Rectal smooth muscle tissue (tissue), 1 donor: ENCODE measurements around the gene ZNF554.
"Not testable (repeated sequence)": the region's sequence is repeated elsewhere in the genome, so short reads cannot be mapped to it uniquely, and the experiment has no call there.

Source experiments
- H3K27ac ChIP-seq: one replicate; pipeline ENCODE4 v1.7.0; 2013; ENCODE audit warnings: low read depth, low read length, inconsistent platforms
- H3K27me3 ChIP-seq: one replicate; pipeline ENCODE4 v1.7.0; 2013; ENCODE audit warnings: low read length; ENCODE audit not compliant: control insufficient read depth, insufficient read depth
- H3K36me3 ChIP-seq: one replicate; pipeline ENCODE4 v1.7.0; 2013; ENCODE audit warnings: low read length; ENCODE audit not compliant: control insufficient read depth, insufficient read depth
- H3K4me1 ChIP-seq: one replicate; pipeline ENCODE4 v1.7.0; 2013; ENCODE audit warnings: low read length; ENCODE audit not compliant: control insufficient read depth, insufficient read depth
- H3K4me3 ChIP-seq: one replicate; pipeline ENCODE4 v1.7.0; 2013; ENCODE audit warnings: low read length
- H3K9ac ChIP-seq: one replicate; pipeline ENCODE4 v1.7.0; 2013; ENCODE audit warnings: low read length

Gene ZNF554

GRCh38 chr19:2854849-2855248, 35.2 kb downstream of the ZNF554 start:
- no peak overlapping the region for H3K4me3 ChIP-seq
- no peaks in the 10 kb centered on the region for H3K4me1 ChIP-seq
- H3K36me3 ChIP-seq = peaks cover 31% of the 10 kb centered on the region
- H3K9ac ChIP-seq = no peak overlapping the region
- no peak overlapping the region for H3K27ac ChIP-seq
- H3K27me3 ChIP-seq = no peaks in the 10 kb centered on the region

GRCh38 chr19:2856457-2857050, 36.9 kb downstream of the ZNF554 start:
- no peak overlapping the region for H3K27ac ChIP-seq
- H3K4me1 ChIP-seq = no peaks in the 10 kb centered on the region
- no peak overlapping the region for H3K4me3 ChIP-seq
- peaks cover 22% of the 10 kb centered on the region for H3K36me3 ChIP-seq
- no peak overlapping the region for H3K9ac ChIP-seq
- H3K27me3 ChIP-seq = no peaks in the 10 kb centered on the region

- Histone ChIP-seq H3K27me3 (no peaks in the 10 kb centered on the region), H3K4me3 (no peak overlapping the region), H3K9ac (no peak overlapping the region), H3K27ac (no peak overlapping the region), H3K4me1 (no peaks in the 10 kb centered on the region), H3K36me3 (no peaks in the 10 kb centered on the region)
Observed at GRCh38 chr19:2858864-2859263, 39.2 kb downstream of the ZNF554 start.

- Histone ChIP-seq H3K27ac (no peak overlapping the region), H3K4me1 (no peaks in the 10 kb centered on the region), H3K4me3 (no peak overlapping the region), H3K27me3 (no peaks in the 10 kb centered on the region), H3K36me3 (no peaks in the 10 kb centered on the region), H3K9ac (no peak overlapping the region)
Observed at GRCh38 chr19:2863816-2864215, 44.1 kb downstream of the ZNF554 start.

- Histone ChIP-seq H3K36me3 (no peaks in the 10 kb centered on the region), H3K4me3 (no peak overlapping the region), H3K27ac (no peak overlapping the region), H3K27me3 (no peaks in the 10 kb centered on the region), H3K4me1 (no peaks in the 10 kb centered on the region), H3K9ac (no peak overlapping the region)
Observed at GRCh38 chr19:2865334-2866100, 45.8 kb downstream of the ZNF554 start.

- Histone ChIP-seq H3K36me3 (no peaks in the 10 kb centered on the region), H3K4me3 (no peak overlapping the region), H3K27me3 (no peaks in the 10 kb centered on the region), H3K27ac (no peak overlapping the region), H3K4me1 (no peaks in the 10 kb centered on the region), H3K9ac (no peak overlapping the region)
Observed at GRCh38 chr19:2866495-2867024, 46.9 kb downstream of the ZNF554 start.

GRCh38 chr19:2867025-2867991, 47.6 kb downstream of the ZNF554 start, which contains the start of gene ZNF556:
Gene ZNF556, plus strand, starts transcription at chr19:2867335. Its CDS starts 87 bp downstream, at chr19:2867422.
- no peaks in the 10 kb centered on the region for H3K27me3 ChIP-seq
- no peak within 1 kb of the TSS for H3K9ac ChIP-seq
- no peak within 1 kb of the TSS for H3K27ac ChIP-seq
- H3K4me3 ChIP-seq = no peak within 1 kb of the TSS
- H3K36me3 ChIP-seq = no peaks in the 10 kb centered on the region
- H3K4me1 ChIP-seq = no peaks in the 10 kb centered on the region

GRCh38 chr19:2869618-2870017, 50.0 kb downstream of the ZNF554 start:
- no peak overlapping the region for H3K9ac ChIP-seq
- H3K27me3 ChIP-seq = no peaks in the 10 kb centered on the region
- H3K4me1 ChIP-seq = no peaks in the 10 kb centered on the region
- no peak overlapping the region for H3K4me3 ChIP-seq
- no peaks in the 10 kb centered on the region for H3K36me3 ChIP-seq
- no peak overlapping the region for H3K27ac ChIP-seq

GRCh38 chr19:2872175-2872574, 52.5 kb downstream of the ZNF554 start:
- not testable (repeated sequence) for H3K27me3 ChIP-seq, H3K36me3 ChIP-seq, H3K9ac ChIP-seq, H3K27ac ChIP-seq, H3K4me1 ChIP-seq, H3K4me3 ChIP-seq

GRCh38 chr19:2877398-2878331, 58.0 kb downstream of the ZNF554 start:
- Histone ChIP-seq H3K27ac (no peak overlapping the region), H3K4me3 (no peak overlapping the region)

GRCh38 chr19:2883686-2884439, 64.2 kb downstream of the ZNF554 start:
- H3K27me3 ChIP-seq = no peaks in the 10 kb centered on the region
- H3K9ac ChIP-seq = no peak overlapping the region
- H3K4me3 ChIP-seq = no peak overlapping the region
- H3K4me1 ChIP-seq = no peaks in the 10 kb centered on the region
- H3K27ac ChIP-seq = no peak overlapping the region
- H3K36me3 ChIP-seq = no peaks in the 10 kb centered on the region

More at GRCh38 chr19:2877398-2878331, 58.0 kb downstream of the ZNF554 start:
- no peaks in the 10 kb centered on the region for H3K36me3 ChIP-seq
- no peaks in the 10 kb centered on the region for H3K4me1 ChIP-seq
- H3K27me3 ChIP-seq = no peaks in the 10 kb centered on the region
- H3K9ac ChIP-seq = no peak overlapping the region
